ENCODE data around the gene GGPS1.

- no peak for TF ChIP-seq CTCF (IDR thresholded peaks at IDR 0.05)
- no peak for TF ChIP-seq POLR2A (IDR thresholded peaks at IDR 0.05)
Measured at GRCh38 chr1:235326719-235327558, 1.4 kb upstream of the GGPS1 start.
